Measurements from ENCODE around the gene KIAA0825.
"Not testable (repeated sequence)": the region's sequence is repeated elsewhere in the genome, so short reads cannot be mapped to it uniquely, and the experiment has no call there.

KIAA0825 gene

DNA sequence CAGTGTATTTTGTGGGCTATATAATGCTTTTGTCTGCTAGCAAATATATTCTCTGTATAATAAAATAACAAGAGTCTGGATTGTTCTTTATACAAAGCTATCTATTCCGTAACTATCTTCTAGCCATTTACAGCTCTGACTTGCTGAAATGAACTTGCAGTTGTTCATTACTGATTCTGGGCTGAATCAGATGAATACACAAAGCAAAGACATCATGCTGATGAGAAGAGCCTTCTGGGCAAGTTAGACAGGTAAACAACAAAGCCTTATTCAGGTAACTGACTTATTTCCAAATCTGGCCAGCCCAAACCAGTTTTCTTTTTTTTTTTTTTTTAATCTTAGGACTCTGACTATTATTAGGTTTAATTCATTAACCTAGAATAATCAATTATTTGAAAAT is 255.5 kb downstream of the KIAA0825 start:
- no peak for DNase-seq (ENCODE audit: low spot score)

DNA sequence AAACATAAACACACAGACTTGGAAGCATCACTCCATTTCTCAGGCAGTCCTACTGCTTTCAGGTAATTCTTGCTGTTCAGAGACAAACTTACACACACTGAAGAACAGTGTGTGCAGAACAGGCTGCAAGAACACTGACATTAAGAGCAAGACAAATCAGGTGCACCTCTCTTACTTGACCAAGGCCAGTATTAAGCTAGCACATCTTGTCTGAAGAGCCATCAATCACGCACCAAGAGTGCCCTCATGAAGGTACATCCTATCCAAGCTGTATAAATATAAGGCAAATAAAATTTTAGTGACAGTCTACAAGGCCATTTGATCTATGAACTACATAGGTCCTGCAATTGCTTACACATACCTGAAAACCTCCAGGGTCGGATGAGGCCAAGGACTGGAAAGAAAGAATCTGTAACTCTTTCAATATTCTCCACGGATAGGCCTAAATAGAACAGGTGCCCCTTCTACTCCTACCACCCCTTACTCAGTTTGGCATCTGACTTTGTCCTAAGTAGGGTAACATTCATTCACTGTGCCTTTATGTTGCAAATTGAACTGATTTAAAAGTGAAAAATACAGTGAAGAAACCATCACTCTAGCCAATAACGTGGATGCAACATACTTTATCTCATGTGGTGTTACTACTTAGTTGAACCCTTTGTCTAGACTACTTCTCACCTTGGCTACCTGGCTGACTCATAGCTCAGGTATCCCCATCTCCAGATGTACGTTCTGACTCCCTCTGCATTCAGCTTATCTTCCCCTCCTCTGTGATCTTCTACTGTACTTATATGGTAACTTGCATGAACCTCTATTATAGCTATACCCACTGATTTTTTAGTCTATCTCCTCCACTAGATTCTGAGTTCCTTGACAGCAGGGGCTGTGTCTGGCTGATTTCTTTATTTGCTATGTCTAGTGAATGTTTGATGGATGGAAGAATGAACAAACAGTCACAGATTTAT is 256.3 kb downstream of the KIAA0825 start:
- DNase-seq (ENCODE audit: low spot score), result no peak

DNA sequence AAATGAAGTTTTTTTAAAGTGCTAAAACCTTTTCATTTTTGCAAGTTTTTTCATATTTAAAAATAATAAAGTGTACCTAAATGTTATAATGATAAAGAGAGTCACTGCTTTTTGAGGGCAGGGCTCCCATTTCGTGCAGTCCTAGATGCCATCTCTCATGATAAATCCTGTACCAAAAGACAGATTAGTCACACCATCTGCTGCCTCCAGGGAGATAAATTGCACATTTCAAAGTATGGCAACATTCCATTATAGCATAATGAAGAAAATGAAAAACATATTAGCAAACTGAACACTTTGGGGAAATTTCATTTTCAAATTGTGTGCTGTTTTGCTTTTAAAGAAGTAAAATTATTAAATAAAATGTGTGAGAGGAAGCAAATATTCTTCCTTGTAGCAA is 257.2 kb downstream of the KIAA0825 start:
- peak; percentile 36 for DNase-seq (ENCODE audit: low spot score)

DNA sequence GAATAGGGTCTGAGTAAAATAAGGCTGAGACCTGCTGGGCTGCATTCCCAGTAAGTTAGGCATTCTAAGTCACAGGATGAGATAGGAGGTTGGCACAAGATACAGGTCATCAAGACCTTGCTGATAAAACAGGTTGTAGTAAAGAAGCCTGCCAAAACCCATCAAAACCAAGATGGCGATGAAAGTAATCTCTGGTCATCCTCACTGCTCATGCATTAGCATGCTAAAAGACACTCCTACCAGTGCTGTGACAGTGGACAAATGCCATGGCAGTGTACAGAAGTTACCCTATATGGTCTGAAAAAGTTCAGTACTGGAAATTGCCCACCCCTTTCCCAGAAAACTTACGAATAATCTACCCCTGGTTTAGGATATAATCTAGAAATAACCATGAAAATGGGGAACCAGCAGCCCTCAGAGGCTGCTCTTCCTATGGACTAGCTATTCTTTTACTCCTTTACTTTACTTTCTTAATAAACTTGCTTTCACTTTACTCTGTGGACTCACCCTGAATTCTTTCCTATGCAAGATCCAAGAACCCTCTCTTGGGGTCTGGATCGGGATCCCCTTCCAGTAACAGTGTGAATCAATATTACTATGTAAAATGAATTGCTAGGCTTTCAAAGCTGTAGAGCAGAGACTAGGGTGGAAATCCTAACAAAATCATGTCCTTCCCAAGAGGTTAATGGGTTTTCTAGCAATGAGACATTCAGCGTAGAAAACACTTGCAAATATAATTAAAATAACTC is 257.8 kb downstream of the KIAA0825 start:
- no peak for DNase-seq (ENCODE audit: low spot score)

GRCh38 chr5:94359880-94360279 is 258.5 kb downstream of the KIAA0825 start:
- no peak for DNase-seq (ENCODE audit: low spot score)

GRCh38 chr5:94355811-94356210 is 262.6 kb downstream of the KIAA0825 start:
- no peak for DNase-seq (ENCODE audit: low spot score)

DNA sequence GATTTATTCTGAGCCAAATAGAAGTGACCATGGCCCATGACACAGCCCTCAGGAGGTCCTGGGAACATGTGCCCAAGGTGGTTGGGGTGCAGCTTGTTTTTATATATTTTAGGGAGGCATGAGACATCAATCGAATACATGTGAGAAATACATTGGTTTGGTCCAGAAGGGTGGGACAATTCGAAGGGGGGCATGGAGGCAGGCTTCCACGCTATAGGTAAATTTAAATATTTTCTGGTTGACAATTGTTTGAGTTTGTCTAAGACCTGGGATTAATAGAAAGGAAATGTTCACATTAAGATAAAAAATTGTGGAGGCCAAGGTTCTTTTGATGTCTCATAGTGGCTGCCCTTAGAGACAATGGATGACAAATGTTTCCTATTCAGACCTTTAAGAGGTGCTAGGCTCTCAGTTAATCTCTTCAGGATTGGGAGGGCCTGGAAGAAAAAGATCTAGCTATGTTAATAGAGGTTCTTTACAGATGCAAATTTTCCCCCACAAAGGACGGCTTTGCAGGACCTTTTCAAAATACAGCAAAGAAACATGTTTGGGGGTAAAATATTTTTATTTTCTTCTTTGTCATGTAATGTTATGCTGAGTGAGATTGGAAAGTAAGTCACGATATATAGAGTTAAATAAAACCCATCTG is 263.4 kb downstream of the KIAA0825 start:
- DNase-seq (ENCODE audit: low spot score), result not testable (repeated sequence)

DNA sequence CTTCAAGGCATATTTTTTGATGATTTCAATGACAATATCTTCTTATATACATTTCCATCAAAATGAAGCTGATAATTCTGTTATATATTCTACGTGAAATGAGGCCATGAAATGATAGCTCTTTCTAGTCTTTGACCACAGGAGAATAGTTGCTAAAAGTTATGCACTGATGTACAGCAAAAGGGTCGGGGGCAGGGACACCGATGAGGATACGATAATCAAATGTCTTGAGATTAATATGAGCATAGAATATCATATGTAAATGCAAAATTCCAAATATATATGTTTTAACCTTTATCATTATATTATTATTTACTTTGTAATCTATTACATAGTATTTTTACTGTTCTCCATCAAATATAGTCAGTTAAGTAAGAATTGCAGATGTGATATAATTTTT is 264.8 kb downstream of the KIAA0825 start:
- no peak for DNase-seq (ENCODE audit: low spot score)

DNA sequence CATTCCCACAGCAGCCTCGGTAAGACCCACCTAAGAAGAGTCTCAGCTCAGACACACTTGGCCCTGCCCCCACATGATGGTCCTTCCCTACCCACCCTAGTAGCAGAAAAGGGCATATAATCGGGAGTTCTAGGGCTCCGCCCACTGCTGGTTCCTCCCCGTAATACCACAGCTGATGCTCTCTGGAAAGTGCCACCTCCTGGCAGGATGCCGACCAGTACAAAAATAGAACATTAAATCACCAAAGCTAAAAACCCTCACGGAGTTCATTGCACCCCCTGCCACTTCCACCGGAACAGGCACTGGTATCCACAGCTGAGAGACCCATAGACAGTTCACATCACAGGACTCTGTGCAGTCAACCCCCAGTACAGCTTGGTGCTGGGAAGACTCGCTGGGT is 271.3 kb downstream of the KIAA0825 start:
- no peak for DNase-seq (ENCODE audit: low spot score)

DNA sequence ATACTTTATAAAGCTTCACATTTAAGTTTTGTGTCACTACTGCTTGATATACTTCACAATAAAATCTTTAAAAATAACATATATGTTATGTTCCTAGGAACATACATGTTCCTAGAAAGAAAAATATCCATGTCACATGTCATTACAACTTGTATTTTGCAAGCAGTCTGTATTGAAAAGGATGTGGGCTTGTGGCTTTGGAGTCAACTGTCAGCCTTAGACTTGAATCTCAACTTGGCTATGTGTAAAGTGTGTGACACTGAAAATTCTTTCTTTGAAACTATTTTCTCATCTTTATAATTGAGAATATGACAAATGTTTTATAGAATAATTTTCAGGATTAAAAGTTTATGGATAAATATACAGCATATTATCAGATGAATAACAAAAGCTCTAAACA is 273.1 kb downstream of the KIAA0825 start:
- DNase-seq (ENCODE audit: low spot score), result no peak

DNA sequence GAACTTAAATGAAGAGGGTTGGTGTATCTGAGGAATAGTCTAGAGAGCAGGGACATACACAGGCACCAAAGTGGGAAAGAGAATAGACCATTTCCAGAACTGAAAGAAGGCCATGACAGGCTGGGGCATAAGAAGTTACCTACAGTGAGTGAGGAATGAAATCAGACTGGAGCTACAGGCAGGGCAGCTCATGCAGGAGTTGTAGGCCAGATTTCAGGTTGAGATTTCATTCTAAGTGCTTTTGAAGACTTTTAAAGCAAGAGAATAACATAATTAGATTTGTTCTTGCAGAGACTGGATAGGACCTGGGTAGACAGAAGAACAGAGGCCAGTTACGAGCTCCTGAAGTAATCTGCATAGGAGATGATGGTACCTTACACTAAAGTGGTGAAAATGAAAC is 280.8 kb downstream of the KIAA0825 start:
- DNase-seq (ENCODE audit: low spot score), result no peak

DNA sequence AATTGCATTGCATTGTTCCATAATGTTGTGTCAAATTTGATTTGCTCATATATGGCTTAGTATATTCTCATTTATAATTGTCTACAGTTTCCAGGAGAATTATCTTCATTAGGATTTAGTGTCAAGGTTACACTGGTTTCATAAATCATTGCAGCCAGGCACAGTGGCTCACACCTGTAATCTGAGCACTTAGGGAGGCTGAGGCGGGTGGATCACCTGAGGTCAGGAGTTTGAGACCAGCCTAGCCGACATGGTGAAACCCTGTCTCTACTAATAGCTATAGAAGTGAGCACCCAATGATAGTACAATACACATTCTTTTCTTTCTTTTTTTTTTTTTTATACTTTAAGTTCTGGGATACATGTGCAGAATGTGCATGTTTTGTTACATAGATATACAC is 282.5 kb downstream of the KIAA0825 start:
- DNase-seq (ENCODE audit: low spot score), result no peak

- DNase-seq (ENCODE audit: low spot score), result no peak
Measured at GRCh38 chr5:94329115-94329514, 289.3 kb downstream of the KIAA0825 start.

- DNase-seq (ENCODE audit: low spot score), result no peak
Measured at GRCh38 chr5:94326586-94326985, 291.8 kb downstream of the KIAA0825 start.

DNA sequence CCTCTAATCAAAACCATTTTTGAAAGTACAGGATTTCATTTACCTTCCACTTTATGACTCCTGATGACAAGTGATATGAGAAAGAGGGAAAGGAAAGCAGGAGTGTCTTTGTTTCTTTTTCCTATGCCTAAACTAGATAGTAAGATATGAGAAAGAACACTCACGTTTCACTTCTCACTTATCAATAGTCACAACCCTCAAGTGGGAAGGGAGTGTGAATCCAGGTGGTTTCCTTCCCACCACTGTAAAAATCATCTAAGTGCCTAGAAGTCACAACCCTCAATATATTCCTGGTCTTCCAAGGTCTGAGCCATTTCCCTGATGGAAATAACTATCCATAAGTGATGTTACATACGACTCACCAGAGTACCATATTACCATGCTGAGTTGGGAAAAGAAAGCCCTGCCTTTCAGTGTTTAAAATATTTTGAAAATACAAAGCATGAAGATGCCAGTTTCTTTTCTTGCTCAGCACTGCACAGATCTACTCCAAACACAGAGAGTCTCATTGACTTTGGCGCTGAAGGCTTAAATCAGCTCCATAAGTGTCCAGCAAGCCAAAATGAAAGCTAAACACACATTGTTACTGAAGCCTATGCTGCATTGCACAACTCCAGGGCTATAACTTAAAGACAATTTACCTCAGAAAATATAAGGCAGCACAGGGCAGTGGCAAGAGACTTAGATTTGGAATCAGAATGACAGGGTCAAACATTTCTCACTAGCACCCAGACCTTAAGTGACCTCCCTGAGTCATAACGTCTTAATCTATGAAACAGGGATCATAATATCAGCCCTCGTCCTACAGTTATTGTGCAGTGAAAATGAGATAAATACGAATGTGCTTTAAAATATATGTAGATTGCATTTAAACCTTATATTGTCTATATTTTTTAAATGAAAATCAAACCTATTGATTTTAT is 301.2 kb downstream of the KIAA0825 start:
- no peak for DNase-seq (ENCODE audit: low spot score)

GRCh38 chr5:94314460-94315131 is 303.8 kb downstream of the KIAA0825 start:
- no peak for DNase-seq (ENCODE audit: low spot score)

- DNase-seq (ENCODE audit: low spot score), result no peak
Measured at GRCh38 chr5:94313696-94314095, 304.7 kb downstream of the KIAA0825 start.

DNA sequence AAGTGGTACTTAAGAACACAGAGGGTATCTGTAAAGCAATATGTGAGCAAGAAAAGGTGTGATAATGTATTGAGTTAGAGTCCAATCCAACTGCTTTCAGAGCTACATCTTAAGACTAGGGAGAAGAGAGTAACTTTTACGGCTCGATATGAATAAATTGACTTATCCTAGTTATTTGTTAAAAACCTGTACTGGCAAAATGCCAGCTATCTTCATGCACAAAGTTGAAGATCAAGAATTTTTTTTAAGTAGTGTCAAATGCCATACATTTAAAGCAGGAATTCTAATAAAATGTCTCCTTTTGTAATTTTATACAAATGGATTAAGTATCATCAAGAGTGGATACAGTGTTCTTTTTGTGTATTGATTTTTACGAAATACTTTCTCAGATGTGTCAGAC is 305.2 kb downstream of the KIAA0825 start:
- no peak for DNase-seq (ENCODE audit: low spot score)

DNA sequence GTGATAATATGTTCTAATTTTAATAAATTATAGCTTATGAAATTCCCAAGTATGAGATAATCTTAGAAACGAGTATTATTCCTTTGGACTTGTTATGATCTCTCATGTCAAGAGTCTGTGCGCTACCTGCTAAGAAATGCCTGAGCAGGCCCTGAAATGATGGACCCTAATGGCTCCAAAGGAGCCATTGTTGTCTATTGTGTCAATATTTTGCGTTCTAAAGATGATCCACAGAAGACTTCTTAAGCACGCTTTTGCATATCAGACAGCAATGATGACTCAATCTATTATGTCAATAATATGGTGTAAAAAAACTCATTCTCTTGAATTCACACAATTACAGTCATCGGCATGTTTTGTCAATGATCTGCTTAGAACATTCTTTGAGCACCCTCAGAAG is 306.1 kb downstream of the KIAA0825 start:
- DNase-seq (ENCODE audit: low spot score), result no peak

- DNase-seq (ENCODE audit: low spot score), result no peak
Measured at GRCh38 chr5:94310833-94311232, 307.6 kb downstream of the KIAA0825 start.

GRCh38 chr5:94309141-94309540 is 309.3 kb downstream of the KIAA0825 start:
- no peak for DNase-seq (ENCODE audit: low spot score)
